ENCODE measurements around the gene DHFR.
"Not testable (repeated sequence)": the region's sequence is repeated elsewhere in the genome, so short reads cannot be mapped to it uniquely, and the experiment has no call there.

Gene DHFR

DNA sequence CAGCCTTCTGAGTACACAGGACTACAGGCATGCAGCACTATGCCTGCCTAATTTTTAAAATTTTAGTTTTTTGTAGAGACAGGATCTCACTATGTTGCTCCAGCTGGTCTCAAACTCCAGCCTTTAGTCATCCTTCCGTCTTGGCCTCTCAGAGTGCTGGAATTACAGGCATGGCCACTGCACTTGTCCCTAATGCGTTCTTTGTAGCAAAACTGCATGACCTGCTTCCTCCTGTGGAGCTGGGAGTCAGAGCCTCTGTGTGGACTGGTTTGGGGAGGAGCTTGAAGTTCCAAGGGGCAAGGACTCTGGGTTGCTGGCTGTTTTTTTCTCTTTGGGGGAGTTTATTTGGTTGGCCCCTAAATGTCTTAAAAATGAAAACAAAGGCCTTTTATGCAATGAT lies 62.0 kb downstream of the DHFR start:
- H3K4me3 ChIP-seq (ENCODE audit: low read depth, low read length): no peak overlapping the region
- H3K9me3 ChIP-seq (ENCODE audit: severe bottlenecking): no peaks in the 10 kb centered on the region
- TF ChIP-seq, protein P1, sequence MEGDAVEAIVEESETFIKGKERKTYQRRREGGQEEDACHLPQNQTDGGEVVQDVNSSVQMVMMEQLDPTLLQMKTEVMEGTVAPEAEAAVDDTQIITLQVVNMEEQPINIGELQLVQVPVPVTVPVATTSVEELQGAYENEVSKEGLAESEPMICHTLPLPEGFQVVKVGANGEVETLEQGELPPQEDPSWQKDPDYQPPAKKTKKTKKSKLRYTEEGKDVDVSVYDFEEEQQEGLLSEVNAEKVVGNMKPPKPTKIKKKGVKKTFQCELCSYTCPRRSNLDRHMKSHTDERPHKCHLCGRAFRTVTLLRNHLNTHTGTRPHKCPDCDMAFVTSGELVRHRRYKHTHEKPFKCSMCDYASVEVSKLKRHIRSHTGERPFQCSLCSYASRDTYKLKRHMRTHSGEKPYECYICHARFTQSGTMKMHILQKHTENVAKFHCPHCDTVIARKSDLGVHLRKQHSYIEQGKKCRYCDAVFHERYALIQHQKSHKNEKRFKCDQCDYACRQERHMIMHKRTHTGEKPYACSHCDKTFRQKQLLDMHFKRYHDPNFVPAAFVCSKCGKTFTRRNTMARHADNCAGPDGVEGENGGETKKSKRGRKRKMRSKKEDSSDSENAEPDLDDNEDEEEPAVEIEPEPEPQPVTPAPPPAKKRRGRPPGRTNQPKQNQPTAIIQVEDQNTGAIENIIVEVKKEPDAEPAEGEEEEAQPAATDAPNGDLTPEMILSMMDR (IDR thresholded peaks at IDR 0.05; ENCODE audit: low read depth, low read length): no peak
- no peak for DNase-seq
- H3K36me3 ChIP-seq: no peaks in the 10 kb centered on the region
- no peak overlapping the region for H3K27ac ChIP-seq
- no peaks in the 10 kb centered on the region for H3K27me3 ChIP-seq (ENCODE audit: insufficient read depth, low read depth, severe bottlenecking)

DNA sequence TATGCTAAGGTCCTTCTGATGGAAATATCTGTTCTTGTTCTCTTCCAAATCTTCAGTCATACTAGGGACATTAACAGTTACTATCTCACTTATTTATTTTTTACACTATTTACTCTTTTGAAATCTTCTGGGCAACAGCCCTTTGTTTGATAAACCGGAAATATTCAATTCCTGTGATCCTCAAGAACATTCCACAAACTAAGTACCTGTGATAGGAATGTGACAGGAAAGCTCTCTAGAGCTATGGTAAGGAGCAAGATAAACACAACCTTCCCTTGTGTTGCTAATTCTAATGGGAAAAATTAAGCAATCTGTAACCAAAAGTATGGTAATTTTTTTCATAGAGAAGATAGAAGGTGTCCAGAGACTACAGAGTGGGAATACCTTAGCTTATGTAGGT lies 62.7 kb downstream of the DHFR start:
- H3K4me3 ChIP-seq (ENCODE audit: low read depth, low read length): no peak overlapping the region
- H3K27me3 ChIP-seq (ENCODE audit: insufficient read depth, low read depth, severe bottlenecking): no peaks in the 10 kb centered on the region
- TF ChIP-seq, protein P1 (IDR thresholded peaks at IDR 0.05; ENCODE audit: low read depth, low read length): no peak
- H3K36me3 ChIP-seq: no peaks in the 10 kb centered on the region
- DNase-seq: no peak
- no peaks in the 10 kb centered on the region for H3K9me3 ChIP-seq (ENCODE audit: severe bottlenecking)
- H3K27ac ChIP-seq: no peak overlapping the region

DNA sequence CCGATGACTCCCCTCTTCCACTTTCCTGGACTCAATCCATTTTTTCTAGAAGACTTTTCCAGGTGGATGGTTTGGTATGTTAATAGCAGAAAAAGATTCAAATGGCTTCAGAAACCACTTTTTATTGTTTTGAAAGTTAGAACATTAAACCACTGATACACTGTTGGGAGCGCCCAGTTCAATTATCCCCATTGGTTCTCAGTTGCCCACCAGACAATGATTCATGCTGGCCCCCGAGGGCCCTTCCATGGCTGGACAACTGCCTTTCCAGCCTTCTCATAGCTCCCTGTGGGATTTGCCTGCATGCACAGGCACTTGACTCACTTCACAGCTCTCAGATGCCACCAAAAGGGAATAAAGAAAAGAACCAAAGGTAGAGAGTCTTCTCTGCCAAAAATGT lies 63.4 kb downstream of the DHFR start:
- TF ChIP-seq, protein P1 (IDR thresholded peaks at IDR 0.05; ENCODE audit: low read depth, low read length): no peak
- H3K36me3 ChIP-seq: no peaks in the 10 kb centered on the region
- no peaks in the 10 kb centered on the region for H3K27me3 ChIP-seq (ENCODE audit: insufficient read depth, low read depth, severe bottlenecking)
- no peak overlapping the region for H3K27ac ChIP-seq
- no peaks in the 10 kb centered on the region for H3K9me3 ChIP-seq (ENCODE audit: severe bottlenecking)
- no peak overlapping the region for H3K4me3 ChIP-seq (ENCODE audit: low read depth, low read length)
- no peak for DNase-seq

DNA sequence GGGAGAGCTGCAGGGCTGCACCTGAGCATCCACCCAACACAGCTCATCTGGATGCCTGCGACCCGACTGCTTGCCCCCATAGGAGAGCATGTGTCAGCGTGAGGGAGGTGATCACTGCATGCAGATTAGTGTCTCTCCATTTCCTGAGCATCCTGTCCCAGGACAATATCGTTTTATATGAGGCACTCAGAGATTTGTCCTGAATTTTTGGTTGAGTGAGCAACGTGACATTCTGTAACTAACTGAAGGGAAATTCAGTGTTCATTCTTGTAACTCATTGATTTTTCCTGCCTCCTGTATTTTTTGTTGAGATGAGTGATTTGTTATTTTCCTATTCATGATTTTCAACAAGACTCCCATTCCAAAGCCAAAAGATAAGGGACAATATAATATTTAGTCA lies 64.0 kb downstream of the DHFR start:
- no peaks in the 10 kb centered on the region for H3K36me3 ChIP-seq
- no peak overlapping the region for H3K4me3 ChIP-seq (ENCODE audit: low read depth, low read length)
- TF ChIP-seq, protein P1 (IDR thresholded peaks at IDR 0.05; ENCODE audit: low read depth, low read length): no peak
- H3K9me3 ChIP-seq (ENCODE audit: severe bottlenecking): no peaks in the 10 kb centered on the region
- no peak for DNase-seq
- no peaks in the 10 kb centered on the region for H3K27me3 ChIP-seq (ENCODE audit: insufficient read depth, low read depth, severe bottlenecking)
- no peak overlapping the region for H3K27ac ChIP-seq

DNA sequence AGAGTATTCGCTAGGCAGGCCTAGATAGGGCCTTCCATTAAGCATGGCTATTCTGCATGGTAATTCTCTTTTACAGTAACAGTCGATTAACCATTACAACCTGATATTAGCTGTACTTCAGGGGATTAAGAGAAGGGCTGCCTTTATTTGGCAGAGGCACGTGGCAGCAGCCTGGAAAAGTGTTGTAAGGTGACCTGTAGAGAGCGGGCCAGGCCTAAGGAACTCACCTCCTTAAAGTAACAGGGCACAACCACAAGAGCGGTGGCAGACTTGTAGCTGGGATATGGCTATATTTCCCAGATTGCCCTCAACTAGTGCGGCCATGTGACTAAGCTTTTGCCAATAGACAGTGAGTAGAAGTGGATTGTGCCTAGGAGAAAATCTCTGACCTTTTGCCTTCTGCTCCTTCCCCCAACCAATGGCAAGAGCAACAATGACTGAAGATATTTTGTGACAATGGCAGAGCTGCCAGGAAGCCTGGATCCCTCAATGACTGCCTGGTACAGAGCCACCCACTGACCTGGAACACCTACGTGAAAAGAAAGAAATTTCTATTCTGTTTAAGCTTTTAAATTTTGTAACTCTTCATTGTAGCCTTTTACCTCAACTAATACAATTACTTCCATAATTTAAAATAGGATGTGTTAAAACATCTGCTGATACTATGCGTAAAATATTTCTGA lies 65.8 kb downstream of the DHFR start:
- DNase-seq: no peak
- no peak overlapping the region for H3K27ac ChIP-seq
- H3K36me3 ChIP-seq: no peaks in the 10 kb centered on the region
- TF ChIP-seq, protein P1 (IDR thresholded peaks at IDR 0.05; ENCODE audit: low read depth, low read length): no peak
- no peak overlapping the region for H3K4me3 ChIP-seq (ENCODE audit: low read depth, low read length)
- H3K9me3 ChIP-seq (ENCODE audit: severe bottlenecking): no peaks in the 10 kb centered on the region
- H3K27me3 ChIP-seq (ENCODE audit: insufficient read depth, low read depth, severe bottlenecking): no peaks in the 10 kb centered on the region

DNA sequence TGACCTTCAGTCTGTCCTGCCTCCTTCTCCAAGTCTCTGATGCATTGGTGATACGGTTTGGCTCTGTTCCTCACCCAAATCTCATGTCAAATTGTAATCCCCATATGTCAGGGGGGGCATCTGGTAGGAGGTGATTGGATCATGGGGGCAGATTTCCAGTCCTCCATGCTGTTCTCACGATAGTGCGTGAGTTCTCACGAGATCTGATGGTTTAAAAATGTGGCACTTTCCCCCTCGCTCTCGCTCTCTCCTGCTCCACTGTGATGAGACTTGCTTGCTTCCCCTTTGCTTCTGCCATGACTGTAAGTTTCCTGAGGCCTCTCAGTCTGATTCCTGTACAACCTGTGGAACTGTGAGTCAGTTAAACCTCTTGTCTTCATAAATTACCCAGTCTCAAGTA lies 70.0 kb downstream of the DHFR start:
- no peak for DNase-seq
- H3K27ac ChIP-seq: no peak overlapping the region
- no peaks in the 10 kb centered on the region for H3K27me3 ChIP-seq (ENCODE audit: insufficient read depth, low read depth, severe bottlenecking)
- TF ChIP-seq, protein P1 (IDR thresholded peaks at IDR 0.05; ENCODE audit: low read depth, low read length): no peak
- no peak overlapping the region for H3K4me3 ChIP-seq (ENCODE audit: low read depth, low read length)
- no peaks in the 10 kb centered on the region for H3K9me3 ChIP-seq (ENCODE audit: severe bottlenecking)
- H3K36me3 ChIP-seq: no peaks in the 10 kb centered on the region

DNA sequence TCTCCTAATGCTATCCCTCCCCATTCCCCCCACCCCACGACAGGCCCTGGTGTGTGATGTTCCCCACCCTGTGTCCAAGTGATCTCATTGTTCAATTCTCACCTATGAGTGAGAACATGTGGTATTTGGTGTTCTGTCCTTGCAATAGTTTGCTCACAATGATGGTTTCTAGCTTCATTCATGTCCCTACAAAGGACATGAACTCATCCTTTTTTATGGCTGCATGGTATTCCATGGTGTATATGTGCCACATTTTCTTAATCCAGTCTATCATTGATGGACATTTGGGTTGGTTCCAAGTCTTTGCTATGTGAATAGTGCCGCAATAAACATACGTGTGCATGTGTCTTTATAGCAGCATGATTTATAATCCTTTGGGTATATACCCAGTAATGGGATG lies 74.5 kb downstream of the DHFR start:
- H3K4me3 ChIP-seq (ENCODE audit: low read depth, low read length); H3K27ac ChIP-seq; DNase-seq; H3K36me3 ChIP-seq; H3K27me3 ChIP-seq (ENCODE audit: insufficient read depth, low read depth, severe bottlenecking); H3K9me3 ChIP-seq (ENCODE audit: severe bottlenecking): not testable (repeated sequence)
